Measurements from ENCODE around the gene CCM2L.

CCM2L gene

DNA sequence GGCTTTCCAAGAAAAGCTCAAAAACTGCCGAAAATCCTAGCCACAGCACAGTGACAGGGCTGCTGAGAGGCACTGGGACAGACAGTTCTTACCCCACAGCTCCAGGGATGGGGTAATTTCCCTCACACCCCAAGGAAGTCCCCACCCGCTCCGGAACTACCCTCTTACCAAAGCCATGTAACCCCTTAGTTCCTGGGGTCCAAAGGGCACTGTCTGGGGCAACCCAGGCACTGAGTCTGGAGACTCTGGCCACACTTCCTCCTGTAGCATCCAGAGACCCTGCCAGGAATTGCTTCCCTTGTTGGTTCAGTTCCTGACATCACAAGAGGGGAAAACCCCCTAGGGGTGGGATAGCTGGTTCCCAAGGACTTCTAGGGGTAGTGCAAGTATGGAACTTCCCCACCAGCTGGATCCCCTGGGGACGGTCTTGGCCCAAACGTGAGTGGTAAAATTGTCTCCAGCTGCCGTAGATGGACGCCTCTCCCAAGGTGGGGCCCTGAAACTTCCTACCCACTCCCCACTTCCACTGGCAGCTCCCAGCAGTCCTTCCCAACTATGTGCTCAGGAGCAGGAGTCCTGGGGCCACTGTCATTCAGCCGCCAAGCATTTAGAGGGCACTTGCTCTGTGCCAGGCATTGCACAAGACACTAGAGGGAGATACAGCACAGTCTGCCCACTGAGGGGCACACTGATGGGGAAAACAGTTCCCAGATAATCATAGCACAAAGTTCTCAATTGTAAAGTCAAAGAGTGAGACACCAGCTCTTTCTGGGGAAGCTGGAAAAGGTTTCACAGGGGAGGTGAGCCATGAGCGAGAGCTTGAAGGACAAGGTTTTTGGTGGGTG, 24.6 kb downstream of the CCM2L start:
- H3K36me3 Mint-ChIP-seq = no peaks in the 10 kb centered on the region
- H3K4me3 Mint-ChIP-seq = no peak overlapping the region
- H3K4me1 Mint-ChIP-seq = no peaks in the 10 kb centered on the region
- peak overlapping the region; percentile 33 for H3K27ac Mint-ChIP-seq
- H3K27me3 Mint-ChIP-seq = peaks cover 22% of the 10 kb centered on the region
- H3K9me3 Mint-ChIP-seq = no peaks in the 10 kb centered on the region

- no peak overlapping the region for H3K4me3 Mint-ChIP-seq
- peaks cover 22% of the 10 kb centered on the region for H3K27me3 Mint-ChIP-seq
These were observed 25.2 kb downstream of the CCM2L start for GRCh38 chr20:32035426-32035779.

GRCh38 chr20:32036252-32036651, 26.0 kb downstream of the CCM2L start:
- Mint-ChIP-seq H3K4me3 (no peak overlapping the region), H3K4me1 (no peaks in the 10 kb centered on the region), H3K27ac (no peak overlapping the region), H3K36me3 (no peaks in the 10 kb centered on the region), H3K27me3 (peaks cover 27% of the 10 kb centered on the region), H3K9me3 (no peaks in the 10 kb centered on the region)

More at GRCh38 chr20:32035426-32035779, 25.2 kb downstream of the CCM2L start:
- H3K36me3 Mint-ChIP-seq = no peaks in the 10 kb centered on the region
- no peak overlapping the region for H3K27ac Mint-ChIP-seq
- no peaks in the 10 kb centered on the region for H3K4me1 Mint-ChIP-seq
- H3K9me3 Mint-ChIP-seq = no peaks in the 10 kb centered on the region

DNA sequence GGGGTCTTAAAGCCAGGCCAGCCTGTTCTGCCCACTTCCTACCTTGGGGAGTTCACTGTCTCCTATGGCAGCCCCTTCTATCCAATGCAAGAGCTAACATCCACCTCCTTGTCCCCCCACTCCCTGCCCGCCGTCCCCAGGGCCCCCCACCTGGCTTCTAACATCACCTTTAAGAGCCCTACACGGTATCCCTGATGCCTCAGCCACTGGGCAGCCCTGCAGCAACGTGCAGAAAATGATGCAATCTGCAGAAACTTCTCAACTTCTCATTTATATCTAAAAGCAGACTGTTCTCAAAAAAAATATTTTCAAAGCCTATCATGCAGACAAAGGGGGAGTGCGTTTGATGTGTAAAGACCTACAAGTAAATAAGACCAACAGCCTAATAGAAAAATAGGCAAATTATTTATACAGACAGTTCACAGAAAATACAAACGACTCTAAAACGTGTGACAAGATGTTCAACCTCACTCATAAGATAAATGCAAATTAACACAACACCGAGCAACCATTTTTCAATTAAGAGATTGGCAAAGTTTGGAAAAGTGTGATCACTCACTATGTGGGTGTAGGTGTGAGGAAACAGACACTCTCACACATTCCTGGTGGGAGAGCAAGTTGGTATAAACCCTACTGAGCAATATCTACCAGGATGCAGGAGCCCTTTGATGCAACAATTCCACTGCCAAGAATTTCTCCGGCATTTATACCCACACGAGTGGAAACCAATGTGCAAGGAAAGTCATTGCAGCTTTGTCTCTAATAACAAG, 26.7 kb downstream of the CCM2L start:
- Mint-ChIP-seq H3K27me3 (peaks cover 30% of the 10 kb centered on the region), H3K27ac (no peak overlapping the region), H3K4me1 (no peaks in the 10 kb centered on the region), H3K9me3 (no peaks in the 10 kb centered on the region), H3K4me3 (no peak overlapping the region), H3K36me3 (no peaks in the 10 kb centered on the region)

GRCh38 chr20:32037929-32038328, 27.7 kb downstream of the CCM2L start:
- H3K4me3 Mint-ChIP-seq = no peak overlapping the region
- peaks cover 34% of the 10 kb centered on the region for H3K27me3 Mint-ChIP-seq
- H3K36me3 Mint-ChIP-seq = no peaks in the 10 kb centered on the region
- no peaks in the 10 kb centered on the region for H3K4me1 Mint-ChIP-seq
- H3K9me3 Mint-ChIP-seq = no peaks in the 10 kb centered on the region
- no peak overlapping the region for H3K27ac Mint-ChIP-seq

DNA sequence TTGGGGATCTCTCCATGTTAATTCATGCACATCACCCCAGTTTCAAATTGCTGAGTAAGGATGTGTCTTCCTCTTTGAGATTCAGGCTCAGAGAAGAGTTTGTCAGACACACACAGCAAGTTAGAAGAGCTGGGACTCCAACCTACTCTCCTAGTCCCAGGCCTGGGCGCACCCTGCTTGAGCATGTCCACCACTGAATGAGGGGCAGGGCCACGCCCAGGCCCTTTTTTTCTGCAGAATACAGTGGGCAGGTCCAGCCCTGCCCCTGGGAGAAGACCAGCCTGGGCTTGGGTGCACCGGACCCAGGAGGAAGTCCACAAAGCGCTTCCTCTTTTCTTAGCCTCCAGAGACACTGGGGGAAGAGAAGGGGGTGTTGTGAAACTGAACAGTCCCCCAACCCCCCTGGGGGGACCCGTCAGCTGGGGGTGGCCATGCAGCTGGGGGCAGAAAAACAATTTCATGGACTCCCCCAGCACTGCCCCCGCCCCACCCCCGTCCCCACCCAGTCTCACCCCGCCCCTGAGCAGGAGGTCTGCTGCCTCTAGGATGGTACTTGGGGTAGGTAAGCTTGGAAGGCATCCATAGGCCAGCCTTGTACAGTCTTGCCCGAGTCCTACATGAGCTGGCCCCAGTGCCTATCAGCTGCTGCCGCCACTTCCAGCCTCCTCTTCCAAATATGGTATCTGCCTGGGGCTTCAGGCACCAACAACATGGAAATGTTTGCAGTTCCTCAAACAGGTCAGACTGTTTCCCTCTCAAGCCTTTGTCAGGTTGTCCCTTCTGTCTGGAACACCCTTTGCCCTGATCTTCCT, 30.1 kb downstream of the CCM2L start:
- Mint-ChIP-seq H3K27me3 (peaks cover 28% of the 10 kb centered on the region), H3K4me1 (no peaks in the 10 kb centered on the region), H3K27ac (peak overlapping the region; percentile 63)

DNA sequence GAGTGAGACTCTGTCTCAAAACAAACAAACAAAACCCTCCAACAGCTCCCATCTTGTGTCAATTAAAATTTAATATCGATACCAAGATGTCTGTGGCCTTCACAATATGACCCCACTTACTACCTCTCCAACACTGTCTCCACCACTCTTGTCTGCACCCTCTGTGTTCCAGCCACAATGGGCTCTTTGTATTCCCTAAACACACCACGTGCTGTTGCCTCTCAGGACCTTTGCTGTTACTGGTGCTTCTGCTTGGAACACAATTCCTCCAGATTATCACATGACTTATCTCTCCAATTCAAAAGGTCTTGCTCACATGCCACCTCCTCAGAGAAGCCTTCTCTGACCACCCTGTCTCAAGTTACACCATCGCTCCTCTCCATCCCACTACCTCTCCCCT, 35.8 kb downstream of the CCM2L start:
- H3K27ac Mint-ChIP-seq = no peak overlapping the region
- no peaks in the 10 kb centered on the region for H3K36me3 Mint-ChIP-seq
- H3K4me1 Mint-ChIP-seq = peaks cover 3% of the 10 kb centered on the region
- peaks cover 38% of the 10 kb centered on the region for H3K27me3 Mint-ChIP-seq
- no peaks in the 10 kb centered on the region for H3K9me3 Mint-ChIP-seq
- no peak overlapping the region for H3K4me3 Mint-ChIP-seq

More for the DNA sequence above, 30.1 kb downstream of the CCM2L start:
- Mint-ChIP-seq H3K9me3 (no peaks in the 10 kb centered on the region), H3K36me3 (no peaks in the 10 kb centered on the region), H3K4me3 (no peak overlapping the region)

DNA sequence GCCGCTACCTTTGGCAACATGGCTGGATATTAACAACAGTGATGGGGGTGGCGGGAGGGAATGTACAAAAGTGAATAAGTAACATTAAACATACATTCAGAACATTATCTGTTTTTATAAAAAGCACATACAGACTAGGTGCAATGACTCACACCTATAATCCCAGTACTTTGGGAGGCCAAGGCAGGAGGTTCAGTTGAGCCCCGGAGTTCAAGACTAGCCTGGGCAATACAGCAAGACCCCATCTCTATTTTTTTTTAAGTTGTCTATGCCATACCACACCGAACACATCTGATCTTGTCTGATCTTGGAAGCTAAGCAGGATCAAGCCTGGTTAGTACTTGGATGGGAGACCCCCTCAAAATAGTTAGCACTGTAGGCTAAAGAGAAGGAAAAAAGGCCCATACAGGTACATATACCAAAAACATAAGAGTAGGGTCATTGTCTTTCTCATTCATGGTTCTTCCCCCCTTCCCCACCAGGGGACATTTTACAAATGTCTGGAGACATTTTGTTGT, 40.1 kb downstream of the CCM2L start:
- H3K4me3 Mint-ChIP-seq = no peak overlapping the region
- peaks cover 19% of the 10 kb centered on the region for H3K4me1 Mint-ChIP-seq
- no peak overlapping the region for H3K27ac Mint-ChIP-seq
- no peaks in the 10 kb centered on the region for H3K9me3 Mint-ChIP-seq
- H3K36me3 Mint-ChIP-seq = no peaks in the 10 kb centered on the region
- H3K27me3 Mint-ChIP-seq = peaks cover 44% of the 10 kb centered on the region

DNA sequence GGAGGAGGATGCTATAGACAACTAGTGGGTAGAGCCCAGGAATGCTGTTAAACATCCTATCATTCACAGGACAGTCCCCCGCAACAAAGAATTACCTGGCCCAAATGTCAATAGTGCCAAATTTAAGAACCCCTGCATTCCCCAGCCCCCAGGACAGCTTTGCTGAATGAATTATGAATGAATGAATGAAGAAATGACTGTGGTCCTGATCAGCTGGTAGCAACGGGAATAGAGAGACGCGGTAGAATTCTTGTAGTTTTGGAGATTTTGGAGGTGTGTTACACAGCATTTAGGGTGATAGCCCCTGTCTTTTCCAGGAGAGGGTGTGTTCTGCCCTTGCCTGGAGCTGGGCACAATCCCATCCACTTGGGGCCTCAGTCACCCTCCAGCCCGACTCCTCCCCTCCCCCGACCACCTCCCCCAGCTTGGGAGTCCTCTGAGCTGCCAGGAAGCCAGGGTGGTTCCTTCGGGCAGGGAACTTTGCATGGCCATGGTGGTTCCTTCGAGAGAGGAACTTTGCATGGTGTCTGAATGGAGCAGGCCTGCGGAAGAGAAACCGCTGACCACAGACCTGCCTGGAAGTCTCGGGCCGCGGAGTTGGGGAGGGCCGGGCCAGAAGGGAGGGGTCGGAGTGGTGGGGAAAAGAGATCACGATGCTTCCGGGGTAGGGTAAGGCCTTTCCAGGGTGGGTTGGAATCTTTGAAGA, 40.8 kb downstream of the CCM2L start:
- Mint-ChIP-seq H3K27ac (no peak overlapping the region), H3K36me3 (no peaks in the 10 kb centered on the region)

DNA sequence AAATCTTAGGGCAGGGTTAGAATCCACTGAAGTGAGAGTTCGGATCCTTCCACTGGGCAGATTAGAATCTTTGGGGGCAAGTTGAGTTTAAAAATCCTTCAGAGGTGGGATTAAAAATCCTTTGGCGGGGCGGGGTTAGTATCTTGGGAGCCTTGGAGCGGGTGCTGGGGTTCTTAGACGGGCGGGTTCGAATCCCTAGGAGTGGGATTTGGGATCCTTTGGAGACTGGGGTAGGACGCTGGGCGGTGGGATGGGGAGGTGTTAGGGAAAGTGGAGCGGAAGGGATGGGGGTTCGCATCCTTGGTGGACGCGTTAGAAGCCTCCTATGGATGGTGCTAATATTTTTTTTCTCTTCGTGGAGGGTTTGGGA, 41.5 kb downstream of the CCM2L start:
- no peak overlapping the region for H3K27ac Mint-ChIP-seq
- peaks cover 40% of the 10 kb centered on the region for H3K27me3 Mint-ChIP-seq
- H3K4me1 Mint-ChIP-seq = peaks cover 19% of the 10 kb centered on the region
- H3K9me3 Mint-ChIP-seq = no peaks in the 10 kb centered on the region
- H3K4me3 Mint-ChIP-seq = peak overlapping the region; percentile 78
- no peaks in the 10 kb centered on the region for H3K36me3 Mint-ChIP-seq

More for the DNA sequence above, 40.8 kb downstream of the CCM2L start:
- peak overlapping the region; percentile 78 for H3K4me3 Mint-ChIP-seq
- peaks cover 19% of the 10 kb centered on the region for H3K4me1 Mint-ChIP-seq
- no peaks in the 10 kb centered on the region for H3K9me3 Mint-ChIP-seq
- peaks cover 44% of the 10 kb centered on the region for H3K27me3 Mint-ChIP-seq

GRCh38 chr20:32052090-32052777, 42.0 kb downstream of the CCM2L start, which contains the start of gene HCK:
Gene HCK, plus strand, starts transcription at chr20:32052242.
- H3K27me3 Mint-ChIP-seq = peaks cover 38% of the 10 kb centered on the region

GRCh38 chr20:32052778-32053362, 42.6 kb downstream of the CCM2L start:
- peaks cover 37% of the 10 kb centered on the region for H3K27me3 Mint-ChIP-seq
- H3K4me3 Mint-ChIP-seq = no peak overlapping the region
- H3K27ac Mint-ChIP-seq = no peak overlapping the region
- H3K4me1 Mint-ChIP-seq = peaks cover 19% of the 10 kb centered on the region
- H3K36me3 Mint-ChIP-seq = no peaks in the 10 kb centered on the region
- H3K9me3 Mint-ChIP-seq = no peaks in the 10 kb centered on the region

More at GRCh38 chr20:32052090-32052777, 42.0 kb downstream of the CCM2L start, which contains the start of gene HCK:
- H3K4me3 Mint-ChIP-seq = peak within 1 kb of the TSS; percentile 78
- no peak within 1 kb of the TSS for H3K27ac Mint-ChIP-seq
- peaks cover 19% of the 10 kb centered on the region for H3K4me1 Mint-ChIP-seq
- no peaks in the 10 kb centered on the region for H3K36me3 Mint-ChIP-seq
- no peaks in the 10 kb centered on the region for H3K9me3 Mint-ChIP-seq

DNA sequence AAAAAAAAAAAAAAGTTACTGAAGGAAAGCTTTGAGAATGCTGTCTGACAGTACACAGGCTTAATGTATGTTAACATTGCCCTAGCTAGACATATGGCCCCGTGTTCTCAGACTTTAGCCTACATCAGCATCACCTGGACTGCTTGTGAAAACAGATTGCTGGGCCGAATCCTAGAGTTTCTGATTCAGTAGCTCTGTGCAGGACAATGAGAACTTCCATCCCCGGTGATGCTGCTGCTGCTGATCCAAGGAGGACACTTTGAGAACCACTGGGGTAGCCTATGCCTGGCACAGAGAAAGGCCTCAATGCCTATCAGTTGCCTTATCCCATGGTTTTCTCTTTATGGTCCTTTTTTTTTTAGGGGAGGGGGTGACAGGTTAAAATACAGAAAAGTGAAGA, 43.4 kb downstream of the CCM2L start:
- H3K27me3 Mint-ChIP-seq = peaks cover 36% of the 10 kb centered on the region
- no peaks in the 10 kb centered on the region for H3K36me3 Mint-ChIP-seq
- H3K27ac Mint-ChIP-seq = no peak overlapping the region
- H3K9me3 Mint-ChIP-seq = no peaks in the 10 kb centered on the region
- H3K4me3 Mint-ChIP-seq = no peak overlapping the region
- H3K4me1 Mint-ChIP-seq = peaks cover 19% of the 10 kb centered on the region
